Midbrain (tissue), 1 donor: ENCODE measurements around the gene CELF1.

Source experiments
- DNase-seq: peaks from one replicate; lab custom pipeline; 2025; lab: John Stamatoyannopoulos, UW

Gene CELF1

DNA sequence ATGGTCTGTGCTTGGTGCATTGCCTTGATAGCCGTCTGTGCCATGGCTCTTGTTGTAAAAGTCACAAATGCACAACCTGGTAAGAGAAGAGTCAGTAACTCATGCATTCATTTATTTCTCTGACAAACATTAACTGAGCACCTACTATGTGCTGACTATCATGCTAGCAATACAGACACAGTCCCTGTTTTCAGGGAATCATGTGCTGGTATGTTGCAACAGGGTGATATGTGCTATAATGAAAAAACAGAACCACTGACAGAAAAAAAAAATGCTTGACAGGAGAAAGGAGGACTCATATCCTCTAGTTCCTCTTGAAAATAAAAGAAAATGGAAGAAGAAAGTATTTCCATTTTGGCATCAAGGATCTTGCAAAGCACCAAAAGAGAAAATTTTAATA lies 69.5 kb downstream of the CELF1 start:
- no peak for DNase-seq

DNA sequence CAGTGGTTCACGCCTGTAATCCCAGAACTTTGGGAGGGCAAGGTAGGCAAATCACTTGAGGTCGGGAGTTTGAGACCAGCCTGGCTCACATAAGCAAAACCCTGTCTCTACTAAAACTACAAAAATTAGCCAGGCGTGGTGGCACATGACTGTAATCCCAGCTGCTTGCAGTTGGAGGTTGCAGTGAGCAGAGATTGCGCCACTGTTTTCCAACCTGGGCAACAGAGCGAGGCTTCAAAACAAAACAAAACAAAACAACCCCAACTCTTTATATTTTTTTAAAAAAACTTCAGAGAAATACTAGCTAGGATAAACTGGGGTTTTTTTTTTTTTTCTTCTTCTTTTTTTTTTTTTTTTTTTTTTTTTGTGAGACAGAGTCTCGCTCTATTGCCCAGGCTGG lies 72.2 kb downstream of the CELF1 start:
- DNase-seq = no peak

DNA sequence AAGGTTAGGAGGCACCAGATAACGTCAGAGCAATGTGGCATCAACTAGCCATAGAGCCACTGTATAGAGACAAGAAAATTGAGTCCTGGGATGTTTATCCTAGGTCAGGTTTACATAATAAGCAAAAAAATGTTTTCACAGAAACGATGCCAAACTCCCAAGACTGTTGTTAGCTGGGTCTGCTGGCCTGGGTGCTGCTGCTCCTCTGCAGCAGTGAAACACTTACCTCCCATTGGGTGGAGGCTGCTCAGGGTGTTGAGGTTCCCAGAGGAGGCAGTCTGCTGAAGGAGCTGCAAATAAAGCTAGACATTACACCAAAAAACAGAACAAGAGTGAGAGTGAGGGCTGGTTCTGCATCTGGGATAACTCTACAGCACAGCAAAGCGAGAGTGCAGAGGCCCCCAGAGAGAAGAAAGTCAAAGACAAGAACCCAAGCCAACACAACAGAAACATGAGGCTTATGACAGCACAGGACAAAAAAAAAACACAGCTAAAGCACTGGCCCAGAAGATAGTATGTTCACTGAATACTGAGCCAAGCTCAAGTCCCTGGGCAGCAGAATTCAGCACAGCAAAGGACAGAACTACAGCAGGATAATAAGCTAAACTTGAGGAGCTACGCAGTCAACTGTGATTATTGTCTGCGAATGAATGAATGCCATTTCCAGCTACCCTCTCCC lies 74.1 kb downstream of the CELF1 start:
- DNase-seq = no peak

DNA sequence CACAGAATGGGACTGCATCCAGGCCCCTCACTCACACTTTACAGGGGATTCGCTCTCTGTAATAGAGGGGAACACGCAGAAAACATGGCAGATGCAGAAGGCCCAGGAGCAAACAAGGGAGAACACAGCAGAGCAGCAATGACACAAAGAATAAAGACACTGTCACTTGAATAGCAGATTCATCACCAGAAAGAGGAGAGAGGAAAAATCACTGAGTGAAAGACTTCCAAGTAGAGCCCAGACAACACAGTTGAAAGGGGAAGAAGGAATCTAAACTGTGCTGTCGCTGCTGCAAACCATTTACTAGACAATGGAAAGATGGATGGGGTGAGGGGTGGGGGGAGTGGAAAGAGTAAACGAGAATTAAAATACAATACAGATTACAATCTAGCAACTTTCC lies 75.2 kb downstream of the CELF1 start:
- no peak for DNase-seq

DNA sequence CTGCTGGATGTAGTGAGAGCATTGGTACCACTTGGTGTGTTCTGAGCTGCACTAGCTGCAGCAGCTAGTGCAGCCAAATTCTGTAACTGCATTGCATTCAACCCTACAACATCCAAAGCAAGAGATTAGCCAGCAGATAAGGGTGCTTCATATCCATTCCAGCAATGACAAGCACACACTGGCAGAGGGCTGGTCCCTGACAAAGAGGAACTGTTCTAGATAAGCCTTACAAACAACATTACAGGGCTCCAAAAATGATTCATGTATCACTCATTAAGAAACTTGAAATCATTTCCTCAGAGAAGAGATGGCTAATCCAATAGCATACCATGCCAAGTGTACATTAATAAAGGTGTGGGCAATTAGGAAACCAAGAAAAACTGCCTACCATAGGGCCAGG lies 75.6 kb downstream of the CELF1 start:
- no peak for DNase-seq

DNA sequence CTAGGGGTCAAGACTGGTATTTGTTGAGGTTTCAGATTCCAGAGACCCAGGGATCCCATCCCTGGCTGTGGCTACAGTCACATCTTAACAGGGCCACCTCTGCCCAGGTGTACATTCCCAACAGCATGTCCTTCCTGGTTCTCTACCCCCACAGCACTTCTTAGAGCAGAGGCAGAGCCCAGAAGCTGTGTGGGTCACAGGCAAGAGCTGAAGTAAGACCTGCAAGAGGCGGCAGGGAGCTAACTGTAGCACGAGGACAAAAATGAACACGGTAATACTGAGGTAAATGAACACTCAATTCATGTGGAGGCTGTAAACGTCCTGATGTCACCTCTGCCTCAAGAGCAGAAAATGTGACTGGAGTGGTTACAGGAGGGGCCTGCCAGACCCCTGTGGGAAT lies 82.3 kb downstream of the CELF1 start:
- DNase-seq = no peak

DNA sequence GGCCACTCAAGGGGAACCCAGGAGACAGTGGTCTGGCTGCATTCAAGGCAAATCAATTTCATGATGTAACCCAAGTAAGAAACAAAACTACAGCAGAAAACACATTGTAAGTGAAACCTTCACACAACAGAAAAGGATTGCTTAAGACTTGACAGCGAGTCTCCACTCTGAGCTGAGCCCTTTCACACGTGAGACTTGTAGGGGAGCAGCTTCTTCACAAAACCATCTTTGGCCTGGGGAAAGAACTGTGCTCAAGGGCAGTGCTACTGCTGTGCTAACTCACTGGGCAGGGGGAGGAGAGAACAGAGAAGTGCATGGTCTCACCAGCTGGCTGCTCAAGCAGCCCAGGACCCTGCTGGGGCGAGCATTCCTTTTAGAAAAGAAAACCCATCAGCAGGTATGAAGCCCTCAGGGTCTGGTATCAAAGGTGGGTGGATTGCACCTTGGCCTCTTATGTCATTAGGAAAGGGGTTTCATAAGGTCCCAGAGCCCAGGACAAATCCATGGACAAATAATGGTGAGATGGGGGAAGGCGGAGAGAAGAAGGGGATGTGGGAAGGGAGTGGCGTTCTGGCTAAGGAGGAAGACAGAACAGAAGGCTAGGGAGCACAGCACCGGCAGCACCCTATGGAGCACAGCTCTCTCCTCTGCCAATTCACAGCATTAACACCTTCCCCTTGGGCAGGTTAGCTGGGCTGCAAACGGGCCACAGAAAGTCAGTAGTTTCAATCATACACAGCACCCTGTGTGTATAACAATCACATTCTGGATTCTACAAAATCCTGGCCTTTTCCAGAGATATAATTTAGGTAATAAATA lies 83.4 kb downstream of the CELF1 start:
- no peak for DNase-seq

DNA sequence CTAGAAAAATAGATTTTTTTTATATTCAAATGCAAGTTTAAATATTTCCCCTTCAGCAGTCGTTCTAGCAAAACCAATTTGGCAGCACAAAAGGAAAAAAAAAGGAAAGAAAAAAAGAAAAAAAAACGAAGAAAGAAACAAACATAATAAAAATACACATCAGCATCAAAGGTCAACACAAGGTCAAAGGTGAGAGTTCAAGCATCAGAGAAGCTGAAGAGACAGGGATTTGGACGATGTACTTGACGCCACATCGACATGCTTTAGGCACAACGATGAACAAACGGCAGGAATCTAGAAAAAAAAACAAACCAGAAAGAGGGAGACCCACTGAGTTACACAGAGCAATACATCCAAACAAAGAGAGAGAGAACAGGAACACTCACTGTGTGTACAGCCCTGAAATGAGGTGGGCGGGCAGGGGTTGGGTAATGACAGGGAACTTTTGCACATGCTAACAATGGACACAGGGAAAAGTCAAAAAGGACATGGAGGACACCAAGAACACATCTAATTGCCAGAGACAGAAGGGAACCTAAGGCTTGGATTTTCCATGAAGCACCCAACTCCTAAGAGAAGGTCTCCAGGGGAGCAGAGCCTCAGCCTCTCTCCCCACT lies 84.2 kb downstream of the CELF1 start:
- no peak for DNase-seq

DNA sequence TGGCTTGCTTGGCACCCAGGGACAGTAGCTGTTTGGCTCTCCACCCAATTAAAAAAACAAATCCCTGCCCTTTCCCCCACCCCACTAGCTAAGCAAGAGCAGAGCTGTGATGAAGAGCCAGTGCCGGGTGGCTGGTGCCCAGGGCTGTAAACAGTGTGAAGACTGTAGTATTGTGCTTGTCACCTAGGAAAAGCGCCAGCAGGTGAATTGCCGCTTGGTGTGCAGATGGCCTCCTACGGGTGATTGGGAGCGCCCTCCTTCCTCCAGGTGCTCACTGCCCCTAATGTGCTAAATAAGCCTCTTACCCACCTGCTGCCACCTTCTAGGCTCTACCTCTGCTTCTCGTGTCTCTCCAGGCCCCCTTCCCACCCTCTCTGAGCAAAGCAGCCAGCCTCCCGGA lies 85.6 kb downstream of the CELF1 start:
- DNase-seq = no peak

DNA sequence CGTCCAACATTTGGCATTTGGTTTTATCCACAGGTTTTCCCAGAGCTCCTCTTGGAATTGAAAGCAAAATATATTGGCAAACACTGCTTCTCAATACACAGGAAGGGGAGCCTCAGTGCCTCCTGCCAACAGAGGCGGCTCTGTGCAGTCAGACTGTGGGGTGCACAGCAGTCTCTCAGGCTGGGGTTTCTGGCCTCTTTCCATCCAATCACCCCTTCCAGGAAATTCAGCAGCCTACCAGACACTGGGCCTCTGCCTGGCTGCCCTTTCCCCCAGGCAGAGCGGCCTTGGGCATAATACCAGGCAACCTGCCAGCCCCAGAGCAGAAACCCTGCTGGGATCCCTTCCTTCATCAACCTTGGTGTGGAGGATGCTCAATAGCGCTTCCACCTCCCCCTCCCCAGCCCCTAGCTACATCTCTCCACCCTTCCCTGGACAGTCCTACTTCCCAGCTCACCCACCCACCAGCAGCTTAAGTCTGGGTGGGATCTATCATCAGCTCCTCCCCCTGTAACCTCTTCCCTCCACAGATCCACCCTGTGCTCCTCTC lies 86.2 kb downstream of the CELF1 start:
- DNase-seq = peak; percentile 84

DNA sequence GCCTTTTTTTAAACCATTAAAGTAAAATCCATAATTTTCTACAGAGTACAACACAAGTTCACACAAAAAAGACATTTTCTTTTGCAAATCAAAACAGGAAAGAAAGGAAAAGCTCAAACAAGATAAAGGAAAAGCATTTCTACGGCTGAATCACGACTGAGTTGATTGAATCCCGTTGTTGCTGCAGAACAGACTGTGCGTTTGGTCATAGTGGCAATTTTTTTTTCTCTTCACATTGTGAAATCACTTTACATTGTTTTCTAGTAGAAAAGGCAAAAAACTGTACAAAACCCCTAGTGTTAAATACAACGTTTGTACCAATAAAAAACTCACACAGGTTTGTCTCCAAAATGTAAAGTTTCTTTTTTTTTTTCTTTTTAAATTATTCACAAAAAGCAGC lies 86.7 kb downstream of the CELF1 start:
- DNase-seq = no peak

DNA sequence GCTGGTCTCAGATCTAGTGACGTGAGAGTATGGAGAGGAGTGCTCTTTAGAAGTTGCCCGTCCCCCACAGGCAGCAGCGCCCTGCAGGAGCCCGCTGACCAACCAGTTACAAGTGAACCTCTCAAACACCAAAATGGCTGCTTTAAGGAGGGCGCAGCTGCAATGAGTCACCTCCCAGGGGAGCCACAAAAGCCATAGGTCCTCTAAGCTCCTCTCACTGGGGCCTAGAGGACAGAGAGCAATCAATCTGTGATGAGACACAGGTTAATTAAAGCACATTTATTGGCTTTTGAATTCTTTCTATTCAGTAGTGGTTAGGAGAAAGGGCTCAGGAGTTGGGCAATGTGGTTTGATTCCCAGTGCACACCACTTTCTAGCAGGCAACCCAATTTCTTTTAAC lies 88.4 kb downstream of the CELF1 start:
- DNase-seq = no peak

DNA sequence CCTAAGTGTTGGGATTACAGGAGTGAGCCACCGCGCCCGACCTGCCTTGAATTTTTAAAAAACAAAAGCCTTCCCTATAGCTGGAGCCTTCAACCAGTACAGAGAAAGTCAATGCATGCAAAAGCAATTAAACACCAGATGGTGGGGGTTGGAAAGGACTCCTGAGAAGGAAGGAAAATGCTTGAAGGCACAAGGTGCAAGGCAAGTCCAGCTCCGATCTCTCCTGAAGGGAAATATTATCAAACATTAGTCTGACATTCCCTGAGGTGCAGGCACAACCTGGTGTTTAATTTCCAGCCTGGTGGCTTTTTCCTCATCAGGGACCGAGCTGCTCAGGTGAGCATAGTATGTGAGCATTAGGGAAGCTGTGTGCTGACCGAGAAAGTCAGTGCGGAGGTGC lies 91.1 kb downstream of the CELF1 start:
- DNase-seq = no peak

DNA sequence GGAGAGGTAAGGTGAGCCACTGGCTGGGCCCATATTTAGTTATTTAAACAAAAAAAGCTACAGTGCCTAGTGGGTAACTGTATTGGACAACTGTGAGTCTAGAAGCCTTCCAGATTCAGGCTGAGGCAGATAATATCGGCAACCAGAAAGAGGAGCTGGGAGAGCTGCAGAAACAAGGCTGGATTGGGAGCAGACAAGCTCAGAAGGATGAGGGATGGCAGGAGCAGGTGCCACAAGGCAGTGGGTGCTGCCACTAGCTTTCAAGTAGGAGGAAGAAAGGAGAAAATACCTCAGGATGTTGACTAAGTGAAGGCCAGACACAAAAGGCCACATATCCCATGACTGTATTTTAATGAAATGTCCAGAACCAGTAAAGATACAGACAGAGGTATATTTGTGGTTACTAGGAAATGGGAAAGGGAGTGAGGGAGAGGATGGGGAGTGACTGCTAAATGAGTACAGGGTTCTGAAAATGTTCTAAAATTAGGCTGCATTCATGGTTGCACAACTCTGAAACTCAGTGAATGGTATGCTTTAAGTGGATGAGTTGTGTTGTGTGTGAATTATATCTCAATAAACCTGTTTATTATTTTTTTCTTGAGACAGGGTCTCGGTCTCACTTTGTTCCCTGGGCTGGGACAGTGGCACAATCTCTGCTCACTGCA lies 92.2 kb downstream of the CELF1 start:
- DNase-seq = no peak

DNA sequence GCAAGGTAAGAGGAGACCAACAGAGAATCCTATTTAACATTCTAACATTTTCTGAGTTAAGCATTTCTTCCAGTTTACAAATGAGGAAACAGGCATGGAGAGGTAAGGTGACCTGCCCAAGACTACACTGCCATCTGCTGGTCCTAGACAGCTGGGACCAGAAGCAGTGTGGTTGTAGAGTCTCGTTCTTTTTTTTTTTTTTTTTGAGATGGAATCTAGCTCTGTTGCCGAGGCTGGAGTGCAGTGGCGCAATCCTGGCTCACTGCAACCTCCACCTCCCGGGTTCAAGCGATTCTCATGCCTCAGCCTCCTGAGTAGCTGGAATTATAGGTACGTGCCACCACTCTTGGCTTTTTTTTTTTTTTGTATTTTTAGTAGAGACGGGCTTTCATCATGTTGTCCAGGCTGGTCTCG lies 98.7 kb downstream of the CELF1 start:
- peak; percentile 63 for DNase-seq

DNA sequence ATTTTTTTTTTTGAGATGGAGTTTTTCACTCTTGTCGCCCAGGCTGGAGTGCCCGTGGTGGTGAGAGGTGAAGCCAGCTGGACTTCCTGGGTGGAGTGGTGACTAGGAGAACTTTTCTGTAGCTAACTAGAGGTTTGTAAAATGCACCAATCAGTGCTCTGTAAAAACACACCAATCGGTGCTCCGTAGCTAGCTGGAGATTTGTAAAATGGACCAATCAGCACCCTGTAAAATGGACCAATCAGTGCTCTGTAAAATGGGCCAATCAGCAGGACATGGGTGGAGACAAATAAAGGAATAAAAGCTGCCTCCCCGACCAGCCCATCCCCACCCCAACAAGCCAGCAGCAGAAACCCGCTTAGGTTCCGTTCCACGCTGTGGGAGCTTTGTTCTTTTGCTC lies 99.6 kb downstream of the CELF1 start:
- no peak for DNase-seq

DNA sequence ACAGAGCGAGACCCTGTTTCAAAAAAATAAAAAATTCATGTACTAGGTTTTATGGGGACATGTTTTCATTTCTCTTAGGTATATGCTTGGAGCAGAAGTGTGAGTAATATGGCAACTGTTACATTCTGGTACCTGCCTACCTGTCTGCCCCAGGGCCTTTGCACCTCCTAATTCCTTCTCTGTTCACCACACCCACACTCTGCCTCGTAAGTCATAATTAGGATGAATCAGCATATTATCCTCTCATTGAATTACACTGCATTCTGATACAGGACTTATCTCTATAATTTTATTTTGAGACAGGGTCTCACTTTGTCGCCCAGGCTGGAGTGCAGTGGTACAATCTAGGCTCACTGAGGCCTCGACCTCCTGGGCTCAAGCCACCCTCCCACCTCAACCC lies 100.9 kb downstream of the CELF1 start:
- DNase-seq = no peak

DNA sequence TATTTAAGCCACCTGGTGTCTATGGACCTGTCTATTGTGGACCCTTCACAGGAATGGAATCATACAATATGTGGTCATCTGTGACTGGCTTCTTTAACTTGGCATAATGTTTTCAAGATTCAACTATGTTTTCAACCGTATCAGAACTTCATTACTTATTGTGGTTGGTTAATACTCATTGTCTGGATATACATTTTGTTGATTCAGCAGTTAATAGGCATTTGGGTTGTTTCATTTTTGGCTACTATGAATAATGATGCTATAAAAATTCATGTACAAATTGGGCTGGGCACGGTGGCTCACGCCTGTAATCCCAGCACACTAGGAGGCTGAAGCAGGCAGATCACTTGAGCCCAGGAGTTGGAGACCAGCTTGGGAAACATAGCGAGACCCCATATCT lies 101.5 kb downstream of the CELF1 start:
- no peak for DNase-seq

DNA sequence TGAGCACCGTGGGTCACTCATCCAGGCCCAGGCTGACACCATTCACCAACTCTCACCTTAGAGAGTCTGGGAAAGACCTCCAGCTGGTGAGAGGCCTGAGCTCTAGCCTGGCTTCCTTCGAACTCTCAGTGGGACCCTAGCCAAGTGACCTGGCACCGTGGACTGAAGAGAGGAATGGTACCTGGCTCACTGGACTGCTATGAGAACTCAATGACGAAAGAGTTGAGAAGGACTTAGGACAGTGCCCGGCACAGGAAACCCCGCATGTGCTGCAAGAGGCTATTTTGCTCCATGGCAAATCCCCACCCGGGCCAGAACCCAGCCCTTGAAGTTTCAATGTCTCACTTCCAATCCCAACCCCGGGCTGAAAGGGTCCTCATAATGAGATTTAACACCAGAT lies 103.4 kb downstream of the CELF1 start:
- DNase-seq = no peak

DNA sequence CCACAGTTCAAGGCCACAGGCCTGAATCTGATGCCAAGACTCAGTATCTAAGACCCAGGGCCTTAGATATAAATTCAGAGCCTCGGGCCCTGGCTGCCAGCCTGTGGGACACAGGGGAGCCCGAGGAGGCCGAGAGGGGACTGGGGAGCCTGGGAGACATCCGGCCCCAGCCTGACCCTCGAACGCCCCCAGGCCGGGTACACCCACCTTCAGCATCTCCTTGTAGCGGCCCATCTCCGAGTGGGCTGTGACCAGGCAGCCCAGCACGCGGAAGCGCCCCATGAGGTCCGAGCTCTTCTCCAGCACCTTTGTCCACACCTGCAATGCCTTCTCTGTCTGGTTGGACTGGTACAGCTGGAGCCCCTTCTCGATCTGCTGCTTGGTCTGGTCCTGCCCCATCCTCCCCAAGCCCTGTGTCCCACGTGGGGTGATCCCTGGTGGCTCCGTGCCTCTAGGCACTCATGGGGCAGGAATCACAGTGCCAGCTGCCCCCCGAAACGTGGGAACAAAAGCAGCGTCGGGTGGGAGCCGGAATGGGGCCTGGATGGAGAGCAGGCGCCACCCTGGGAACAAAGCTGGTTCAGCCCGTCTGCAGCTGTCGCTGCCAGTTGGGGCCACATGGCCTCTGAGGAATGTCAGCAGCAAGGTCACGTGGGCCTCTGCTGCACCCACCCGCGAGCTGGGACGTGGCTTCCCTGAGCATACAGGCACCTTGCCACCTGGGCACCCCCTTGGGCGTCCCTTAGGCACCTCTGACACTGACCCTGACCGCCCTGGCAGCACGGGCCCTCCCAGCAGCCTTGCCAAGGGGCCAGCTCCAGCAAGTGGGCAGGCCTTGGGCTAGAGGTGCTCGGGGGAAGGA lies 104.1 kb downstream of the CELF1 start, which contains the start of gene RAPSN:
RAPSN (minus strand) TSS at position 571 of the 862 bp plus-strand sequence; CDS start at position 399, 172 bp downstream.
- DNase-seq = no peak

DNA sequence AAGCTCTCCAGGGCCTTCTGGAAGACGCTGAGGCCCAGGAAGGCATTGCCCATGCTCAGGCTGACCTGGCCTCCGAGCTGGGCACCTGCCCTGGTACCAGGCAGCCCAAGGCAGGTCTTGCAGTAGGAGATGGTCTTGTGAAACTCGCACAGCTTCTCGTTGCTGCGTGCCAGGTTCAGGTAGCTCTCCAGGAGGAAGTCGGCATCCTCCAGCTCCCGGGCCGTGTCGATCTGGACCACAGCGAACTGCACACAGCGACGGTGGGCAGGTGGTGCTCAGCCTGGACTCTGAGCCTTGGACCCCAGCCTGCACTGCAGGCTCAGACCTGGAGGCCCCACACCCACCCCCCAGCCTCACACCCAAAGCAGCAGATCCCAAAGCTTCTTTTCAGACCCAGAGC lies 105.0 kb downstream of the CELF1 start:
- no peak for DNase-seq
